RCC 7860 (cell line): ENCODE measurements around the gene PMCH.
"Not testable (repeated sequence)": the region's sequence is repeated elsewhere in the genome, so short reads cannot be mapped to it uniquely, and the experiment has no call there.

Experiments used
- DNase-seq: peaks from one replicate; pipeline ENCODE4 v3.0.0-alpha.2; 2015; ENCODE audit warnings: low spot score
- FAIRE-seq: peaks from 2 replicates; lab custom pipeline; 2012; peaks lifted over from hg19 to GRCh38; lab: Jason Lieb, UNC

The PMCH gene, protein sequence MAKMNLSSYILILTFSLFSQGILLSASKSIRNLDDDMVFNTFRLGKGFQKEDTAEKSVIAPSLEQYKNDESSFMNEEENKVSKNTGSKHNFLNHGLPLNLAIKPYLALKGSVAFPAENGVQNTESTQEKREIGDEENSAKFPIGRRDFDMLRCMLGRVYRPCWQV

DNA sequence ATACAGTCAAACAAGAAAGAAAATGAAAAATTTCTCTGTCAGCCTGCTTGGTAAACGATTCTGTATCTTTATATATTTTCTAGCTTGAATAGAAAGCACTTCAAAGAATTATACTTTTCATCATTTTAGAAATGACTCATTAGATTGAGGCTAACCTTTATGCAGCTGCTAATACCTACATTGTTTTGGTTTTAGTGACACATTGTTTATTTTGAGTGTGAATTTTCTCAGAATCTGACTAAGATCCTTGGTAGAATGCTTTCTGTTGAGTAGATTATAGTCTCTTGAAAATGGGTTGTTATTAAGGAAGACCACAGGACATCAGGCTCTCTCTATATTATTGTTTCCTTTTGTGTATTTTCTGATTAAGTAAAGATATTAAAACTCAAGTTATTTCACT is at the start of gene PMCH:
Gene PMCH (minus strand): TSS at position 45 of the 400 bp plus-strand sequence. CDS start 63 bp downstream, outside the sequence.
- DNase-seq (no peak), FAIRE-seq (no peak)

DNA sequence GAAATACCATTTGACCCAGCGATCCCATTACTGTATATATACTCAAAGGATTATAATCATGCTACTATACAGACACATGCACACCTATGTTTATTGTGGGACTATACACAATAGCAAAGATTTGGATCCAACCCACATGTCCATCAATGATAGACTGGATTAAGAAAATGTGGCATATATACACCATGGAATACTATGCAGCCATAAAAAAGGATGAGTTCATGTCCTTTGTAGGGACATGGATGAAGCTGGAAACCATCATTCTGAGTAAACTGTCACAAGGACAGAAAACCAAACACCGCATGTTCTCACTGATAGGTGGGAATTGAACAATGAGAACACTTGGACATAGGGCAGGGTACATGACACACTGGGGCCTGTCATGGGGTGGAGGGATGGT is 43.2 kb upstream of the PMCH start:
- not testable (repeated sequence) for DNase-seq, FAIRE-seq

DNA sequence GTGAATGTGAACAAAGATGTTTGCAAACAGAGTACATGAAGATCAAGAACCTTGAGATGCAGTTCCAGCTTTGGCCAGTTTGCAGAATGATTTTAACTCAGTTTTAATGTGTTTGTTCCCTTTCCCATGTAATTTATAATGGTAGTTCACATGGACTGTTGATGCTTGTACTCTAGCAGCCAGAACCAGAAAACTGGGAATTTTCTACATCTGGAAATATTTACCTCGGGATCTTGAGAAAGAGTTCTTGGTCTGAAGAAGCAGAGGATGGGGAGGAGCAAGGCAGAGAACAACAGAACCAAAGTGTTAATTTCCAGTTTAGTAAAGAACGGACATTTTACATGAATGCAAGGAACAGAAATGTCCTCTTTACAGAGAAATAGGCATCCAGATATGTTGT is 37.0 kb upstream of the PMCH start:
- FAIRE-seq = no peak
- DNase-seq = no peak

DNA sequence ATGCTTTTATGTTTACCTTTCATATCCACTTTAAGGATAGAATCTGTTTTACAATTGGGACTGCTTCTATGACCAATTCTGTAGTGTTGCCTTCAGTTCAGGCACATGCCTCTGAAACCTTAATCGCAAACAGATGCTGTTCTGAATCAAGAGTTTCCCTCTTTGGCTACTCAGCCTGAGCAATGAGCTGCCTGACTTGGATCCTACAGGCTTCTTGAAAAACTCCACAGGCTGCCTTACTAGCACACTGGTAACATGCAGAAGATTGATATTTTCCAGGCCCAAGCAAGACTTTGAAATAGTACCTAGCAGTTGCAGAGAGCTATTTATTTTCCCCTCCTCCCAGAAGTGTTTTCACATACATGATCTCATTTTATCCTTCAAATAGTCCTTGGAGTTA is 34.8 kb upstream of the PMCH start:
- FAIRE-seq = no peak
- no peak for DNase-seq

DNA sequence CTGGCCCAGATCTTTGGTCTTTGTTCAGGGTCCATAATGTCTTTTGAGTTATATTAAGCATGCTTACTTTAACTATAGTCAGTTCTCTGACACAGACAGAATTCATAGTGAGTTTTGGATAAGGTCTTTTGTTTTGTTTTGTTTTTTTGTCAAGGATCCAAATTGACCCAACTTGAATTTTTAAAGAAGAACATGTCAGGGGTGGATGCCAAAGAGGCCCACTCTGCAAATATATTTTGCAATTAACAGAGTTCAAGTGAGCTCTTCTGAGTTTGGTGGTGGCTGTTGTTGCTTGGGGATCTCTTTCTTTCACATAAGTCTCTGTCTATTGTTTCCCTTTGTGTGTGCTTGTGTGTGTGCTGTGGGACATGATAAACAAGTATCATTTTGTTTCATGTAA is 34.4 kb upstream of the PMCH start:
- FAIRE-seq (no peak), DNase-seq (no peak)

DNA sequence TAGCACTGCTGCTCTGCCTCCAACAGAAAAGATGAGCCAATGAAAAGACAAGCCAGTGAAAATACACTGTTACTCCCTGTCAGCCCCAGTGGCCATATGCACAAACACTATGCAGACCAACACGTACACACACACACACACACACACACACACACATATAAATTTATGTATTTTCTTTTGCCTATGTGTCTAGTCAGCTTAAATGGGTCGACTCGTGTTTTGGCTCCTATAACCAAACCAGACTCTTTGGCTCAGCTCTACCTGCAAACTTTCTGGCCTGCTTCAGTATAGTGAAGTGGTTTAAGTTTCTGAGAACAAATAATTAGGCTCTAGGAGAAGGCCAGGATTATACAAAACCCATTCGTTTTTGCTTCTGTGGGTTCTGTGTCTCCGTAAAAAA is 30.3 kb upstream of the PMCH start:
- FAIRE-seq = no peak
- DNase-seq = no peak

DNA sequence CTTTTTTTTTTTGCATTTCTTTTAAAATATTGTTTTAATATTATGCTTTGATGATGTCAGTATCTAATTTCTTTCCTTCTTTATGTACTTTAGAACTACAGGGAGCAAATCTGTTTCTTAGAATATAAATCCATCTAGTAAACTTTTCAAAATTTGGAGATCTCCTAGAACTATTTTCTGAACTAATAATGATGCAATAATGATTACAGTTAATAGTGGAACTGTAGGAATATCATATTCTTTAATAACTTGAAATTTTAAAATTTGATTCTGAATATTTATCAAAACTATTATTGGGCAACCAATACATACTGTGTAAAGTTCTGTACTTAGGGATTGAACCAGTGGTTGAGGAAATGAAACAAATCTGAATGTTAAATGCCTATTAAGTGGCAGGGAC is 23.1 kb upstream of the PMCH start:
- FAIRE-seq (no peak), DNase-seq (no peak)

DNA sequence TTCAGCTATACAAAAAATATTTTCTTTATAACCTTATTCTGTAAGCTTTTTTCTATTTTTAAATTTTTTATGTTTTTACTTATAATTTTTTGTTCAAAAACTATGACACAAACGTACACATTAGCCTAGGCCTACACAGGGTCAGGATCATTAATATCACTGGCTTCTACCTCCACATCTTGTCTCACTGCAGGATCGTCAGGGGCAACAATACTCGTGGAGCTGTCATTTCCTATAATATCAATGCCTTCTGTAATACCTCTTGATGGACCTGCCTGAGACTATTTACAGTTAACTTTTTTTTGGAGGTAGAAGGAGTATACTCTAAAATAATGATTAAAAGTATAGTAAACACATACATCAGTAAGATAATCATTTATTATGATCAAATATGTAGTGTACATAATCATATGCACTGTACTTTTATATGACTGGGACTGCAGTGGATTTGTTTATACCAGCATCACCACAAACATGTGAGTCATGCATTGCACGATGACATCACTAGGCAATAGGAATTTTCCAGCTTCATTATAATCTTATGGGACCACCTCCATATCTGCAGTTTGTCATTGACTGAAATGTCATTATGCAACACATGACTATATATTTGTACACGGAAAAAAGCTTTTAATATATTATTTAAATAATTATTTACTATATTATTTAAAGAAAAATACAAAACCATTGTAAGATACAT is 18.5 kb upstream of the PMCH start:
- FAIRE-seq (no peak), DNase-seq (no peak)

DNA sequence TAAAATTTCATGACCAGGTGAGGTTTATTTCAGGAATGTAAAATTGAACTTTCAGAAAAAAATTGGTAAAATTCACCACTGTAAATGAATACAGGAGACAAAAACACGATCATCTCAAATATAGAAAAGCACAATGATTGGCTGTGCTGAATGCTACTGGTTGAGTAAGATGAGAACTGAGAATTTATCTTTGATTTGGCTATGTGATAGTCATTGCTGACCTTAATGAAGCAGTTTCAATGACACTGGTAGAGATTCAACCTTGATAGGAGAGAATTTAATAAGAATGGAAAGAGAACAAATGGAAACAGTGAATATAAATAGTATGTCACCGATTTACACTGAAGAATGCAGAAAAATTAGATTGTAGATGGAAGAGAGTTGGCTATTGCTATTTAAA is 6.4 kb upstream of the PMCH start:
- no peak for FAIRE-seq
- DNase-seq = no peak

DNA sequence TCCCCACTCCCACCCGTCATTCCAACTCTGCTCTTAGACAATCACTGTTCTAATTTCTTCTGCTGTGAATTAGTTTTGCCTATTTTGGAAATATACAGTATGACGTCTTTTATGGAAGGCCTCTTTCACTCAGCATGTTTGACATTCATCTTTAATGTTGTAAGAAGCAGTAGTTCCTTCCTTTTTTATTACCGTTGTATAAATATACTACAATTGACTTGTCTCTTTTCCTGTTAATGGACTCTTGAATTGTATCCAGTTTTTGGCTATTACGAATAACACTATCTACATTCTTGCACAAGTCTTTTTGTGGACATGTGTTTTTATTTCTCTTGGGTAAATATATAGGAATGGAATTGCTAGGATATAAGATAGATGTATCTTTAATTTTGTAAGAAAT is 4.9 kb upstream of the PMCH start:
- FAIRE-seq (no peak), DNase-seq (no peak)

DNA sequence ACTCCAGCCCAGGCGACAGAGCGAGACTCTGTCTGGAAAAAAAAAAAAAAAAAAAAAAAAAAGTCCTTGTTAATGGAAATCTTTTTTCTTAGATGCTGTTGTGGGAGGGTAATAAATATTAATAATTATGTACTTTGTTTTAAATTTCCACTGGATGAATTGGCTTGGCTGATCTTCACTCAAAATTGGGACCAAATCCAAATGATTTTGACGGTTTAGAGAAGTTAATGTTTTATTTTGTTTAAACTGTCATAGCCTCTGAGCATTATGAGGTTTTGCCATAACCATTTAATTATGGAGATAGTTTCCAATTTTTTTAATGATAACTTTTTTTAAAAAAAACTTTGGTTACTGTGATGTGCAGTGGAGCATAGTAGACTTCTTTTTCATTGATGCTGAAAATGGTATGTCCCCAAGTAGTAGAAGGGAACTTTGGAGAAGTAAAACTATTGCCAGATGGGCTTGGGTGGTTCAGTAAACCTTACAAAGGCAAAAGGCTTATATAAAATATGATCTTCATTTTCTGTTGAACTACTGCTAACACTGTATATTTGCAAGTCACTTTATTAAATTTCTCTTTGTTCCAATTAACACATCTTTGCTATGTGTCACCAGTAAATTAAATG is 3.9 kb upstream of the PMCH start:
- FAIRE-seq (no peak), DNase-seq (no peak)

DNA sequence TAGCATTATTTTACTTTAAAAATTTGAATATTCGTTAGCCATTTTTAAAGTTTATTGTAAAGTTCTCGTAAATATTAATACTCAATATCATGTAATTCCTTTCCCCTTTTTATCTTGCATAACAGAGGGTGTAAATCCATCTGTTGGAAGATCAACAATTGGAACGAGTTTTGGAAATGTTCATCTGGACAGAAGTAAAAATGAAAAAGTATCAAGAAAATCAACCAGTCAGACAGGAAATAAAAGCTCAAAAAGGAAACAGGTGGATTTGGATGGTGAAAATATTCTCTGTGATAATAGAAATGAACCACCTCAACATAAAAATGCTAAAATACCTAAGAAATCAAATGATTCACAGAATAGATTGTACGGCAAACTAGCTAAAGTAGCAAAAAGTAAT is 1.8 kb downstream of the PMCH start:
- DNase-seq (no peak), FAIRE-seq (no peak)

DNA sequence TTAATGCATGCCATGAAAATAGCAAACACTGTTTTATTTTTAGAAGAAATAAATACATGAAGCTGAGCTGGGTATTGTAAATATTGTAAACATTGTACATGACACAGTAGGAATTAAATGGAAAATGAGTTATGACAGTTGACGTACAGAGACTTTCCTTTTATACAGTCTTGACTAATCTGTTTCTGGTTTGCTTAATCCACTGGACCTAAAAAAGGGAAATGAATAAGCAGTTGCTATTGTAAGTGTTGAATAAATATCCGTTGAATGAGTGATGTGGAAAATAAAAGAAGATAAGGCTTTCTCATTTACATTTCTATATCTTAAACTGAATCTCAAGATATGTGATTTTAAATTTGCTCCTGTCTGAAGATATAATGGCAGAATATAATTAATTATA is 15.0 kb downstream of the PMCH start:
- DNase-seq (no peak), FAIRE-seq (no peak)

DNA sequence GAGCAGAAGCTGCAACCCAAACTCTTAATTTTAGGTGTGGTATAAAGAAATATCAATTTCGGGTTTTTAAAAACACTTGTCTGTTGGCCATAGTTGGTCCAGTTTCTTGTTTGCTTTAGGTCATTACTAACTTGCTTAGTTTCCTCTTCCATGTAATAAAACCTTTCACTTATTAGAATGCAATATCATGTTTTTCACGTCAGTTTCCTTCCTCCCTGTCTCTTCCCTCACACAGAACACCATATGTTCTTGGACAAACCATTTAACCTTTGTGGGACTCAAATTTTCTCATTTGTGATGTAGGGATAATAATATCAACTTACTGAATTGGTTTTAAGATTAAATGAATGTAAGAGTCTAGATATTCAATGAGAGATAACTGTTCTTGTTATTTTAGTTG is 22.9 kb downstream of the PMCH start:
- DNase-seq (no peak), FAIRE-seq (no peak)

DNA sequence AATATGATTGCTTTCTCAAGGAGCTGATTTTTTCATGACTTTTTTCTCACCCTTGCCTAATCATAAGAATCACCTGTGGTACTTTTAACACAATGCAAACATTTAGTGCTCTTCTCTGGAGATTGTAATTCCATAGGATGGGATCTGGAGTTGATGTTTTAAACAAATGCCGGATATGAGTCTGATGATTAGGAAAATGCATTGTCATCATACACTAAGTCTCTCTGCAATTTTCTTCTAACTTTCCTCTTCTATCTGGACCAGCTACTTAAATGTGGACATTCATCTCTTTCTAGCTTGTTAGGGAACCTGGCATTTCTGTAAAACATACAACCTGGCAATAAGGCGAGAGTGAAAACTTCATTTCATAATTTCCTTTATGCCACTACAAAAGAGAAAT is 23.5 kb downstream of the PMCH start:
- DNase-seq = no peak
- no peak for FAIRE-seq

DNA sequence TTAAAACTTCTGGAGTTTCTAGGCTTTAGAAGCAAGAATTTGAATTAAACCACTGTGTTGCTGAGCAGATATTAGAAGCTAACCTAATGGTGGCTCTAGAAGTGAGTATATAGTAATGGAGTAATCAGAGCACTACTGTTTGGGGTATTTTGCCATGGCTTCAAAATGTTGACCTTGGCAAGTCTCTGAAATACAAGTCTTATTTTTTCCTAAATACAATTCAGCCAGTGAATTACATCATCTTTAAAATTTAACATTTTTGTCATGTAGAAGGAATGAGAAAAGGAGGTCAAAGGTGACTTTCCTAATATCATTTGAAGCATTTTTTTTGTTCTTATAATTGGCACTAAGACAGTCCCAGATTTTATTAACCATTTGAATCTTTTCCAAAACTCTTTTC is 25.2 kb downstream of the PMCH start:
- no peak for DNase-seq
- no peak for FAIRE-seq

DNA sequence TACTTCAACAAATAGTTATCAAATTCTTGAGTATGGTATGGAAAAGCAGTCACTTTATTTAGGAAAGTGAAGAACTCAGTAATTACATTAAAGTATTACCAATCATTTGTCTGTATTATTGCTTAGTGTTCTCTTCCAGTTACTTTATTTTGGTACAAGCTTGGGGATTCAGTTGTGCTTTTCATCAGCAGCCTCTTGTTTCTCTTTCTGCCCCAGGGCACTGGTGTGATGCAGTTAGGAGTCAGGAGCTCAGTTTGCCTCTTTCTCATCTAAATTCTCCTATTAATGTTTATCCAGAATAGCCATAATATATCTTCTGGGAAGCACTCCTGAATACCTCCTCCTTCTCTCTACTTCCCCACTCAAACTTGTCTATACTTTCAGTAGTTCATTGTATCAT is 25.7 kb downstream of the PMCH start:
- no peak for DNase-seq

DNA sequence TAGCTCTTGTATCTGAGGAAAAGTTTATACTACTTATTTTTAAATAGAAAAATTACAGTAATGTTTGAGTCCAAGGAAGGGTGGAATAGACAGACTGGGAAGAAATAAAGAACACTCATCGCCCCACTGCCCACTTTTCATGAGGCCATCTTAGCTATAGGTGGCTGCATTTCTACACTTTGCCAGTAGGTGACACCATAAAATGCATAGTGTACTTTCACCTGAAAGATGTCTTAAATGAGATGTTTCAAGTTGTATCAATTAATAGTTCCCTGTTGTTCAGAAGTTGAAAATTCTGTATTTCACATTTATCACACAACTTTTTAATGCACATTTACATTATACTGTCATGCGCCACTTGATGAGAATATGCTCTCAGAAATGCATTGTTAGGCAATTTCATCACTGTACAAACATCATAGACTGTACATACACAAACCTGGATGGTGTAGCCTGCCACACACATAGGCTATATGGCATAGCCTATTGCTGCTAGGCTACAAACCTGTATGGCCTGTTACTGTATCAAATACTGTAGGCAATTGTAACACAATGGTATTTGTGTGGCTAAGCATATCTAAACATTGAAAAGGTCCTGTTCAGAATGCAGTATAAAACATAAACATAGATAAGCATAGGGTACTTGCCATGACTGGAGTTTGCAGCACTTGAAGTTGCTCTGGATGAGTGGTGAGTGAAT is 27.6 kb downstream of the PMCH start:
- DNase-seq = no peak
- FAIRE-seq = no peak

More for the DNA sequence above, 25.7 kb downstream of the PMCH start:
- FAIRE-seq = no peak

DNA sequence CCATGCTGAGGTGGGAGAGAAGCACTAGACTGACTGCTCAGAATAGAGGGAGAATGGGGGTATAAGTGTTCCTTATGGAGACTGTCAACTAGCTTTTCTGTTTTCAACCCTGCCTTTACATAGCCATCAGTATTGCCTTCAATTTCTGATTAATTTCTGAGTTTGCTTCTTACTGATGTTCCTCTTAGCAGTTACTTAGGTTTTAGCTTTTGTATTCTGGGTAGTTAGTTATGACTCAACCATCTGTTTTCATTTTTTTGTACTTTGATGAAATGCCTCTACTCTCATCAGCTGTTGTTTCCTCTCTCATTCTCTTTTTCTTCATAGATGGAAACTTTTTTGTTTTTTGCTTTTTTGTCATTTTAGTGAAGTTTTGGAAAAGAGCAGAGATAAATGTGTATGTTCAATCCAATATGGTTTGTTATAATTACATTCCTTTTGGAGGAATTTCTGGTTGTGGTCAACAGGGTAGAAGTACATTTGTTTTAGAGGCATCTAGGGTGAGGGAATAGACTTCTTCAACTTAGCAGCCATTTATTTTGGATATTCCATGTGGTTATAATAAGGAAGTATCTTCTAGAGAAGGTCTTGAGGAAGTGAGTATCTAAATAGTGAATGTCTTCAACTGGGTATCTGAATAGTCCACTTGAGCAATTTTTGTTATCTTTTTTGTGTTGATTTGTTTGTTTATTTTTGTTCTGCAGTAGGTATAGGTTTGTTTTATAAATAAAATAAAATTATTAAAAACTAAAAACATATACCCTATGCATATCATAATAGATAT is 29.6 kb downstream of the PMCH start:
- DNase-seq (no peak), FAIRE-seq (no peak)

DNA sequence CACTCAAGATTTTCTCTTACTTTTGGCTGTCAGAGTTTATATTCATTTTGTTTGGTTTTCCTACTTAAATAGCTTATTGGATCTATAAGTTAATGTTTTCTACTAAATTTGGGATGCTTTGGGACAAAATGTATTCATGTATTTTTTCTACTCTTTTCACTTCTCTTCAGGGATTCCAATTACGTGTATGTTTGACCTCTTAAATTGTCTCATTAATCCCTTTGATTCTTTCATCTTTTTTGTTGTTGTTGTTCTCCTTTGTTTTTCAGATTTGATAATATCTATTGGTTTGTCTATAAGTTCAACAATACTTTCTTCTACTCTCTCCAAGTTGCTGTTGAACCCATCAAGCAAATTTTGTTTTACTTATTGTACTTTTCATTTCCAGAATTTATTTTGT is 34.2 kb downstream of the PMCH start:
- no peak for FAIRE-seq
- no peak for DNase-seq

DNA sequence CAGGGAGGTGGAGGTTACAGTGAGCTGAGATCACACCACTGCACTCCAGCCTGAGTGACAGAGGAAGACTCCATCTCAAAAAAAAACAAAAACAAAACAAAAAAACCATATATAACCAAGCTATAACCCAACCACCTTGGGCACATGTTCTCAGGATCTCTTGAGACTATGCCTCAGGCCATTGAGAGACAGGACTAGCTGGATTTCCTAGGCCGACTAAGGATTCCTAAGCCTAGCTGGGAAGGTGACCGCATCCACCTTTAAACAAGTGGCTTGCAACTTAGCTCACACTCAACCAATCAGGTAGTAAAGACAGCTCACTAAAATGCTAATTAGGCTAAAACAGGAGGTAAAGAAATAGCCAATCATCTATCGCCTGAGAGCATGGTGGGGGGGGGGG is 42.4 kb downstream of the PMCH start:
- not testable (repeated sequence) for FAIRE-seq, DNase-seq
